GM12892 (cell line): ENCODE data around the gene RTBDN.

ENCODE experiments used
- POLR2A ChIP-seq: IDR thresholded peaks from 2 replicates; pipeline ENCODE4 v1.6.1; 2011; ENCODE audit warnings: low read depth, low read length, control low read depth
- POLR2AphosphoS5 ChIP-seq: IDR thresholded peaks from 2 replicates; pipeline ENCODE4 v1.6.1; 2011; ENCODE audit warnings: low read depth, low read length, control low read depth
- TAF1 ChIP-seq: IDR thresholded peaks from 2 replicates; pipeline ENCODE4 v1.6.1; 2011; ENCODE audit warnings: low read depth, mild to moderate bottlenecking, control low read depth, low read length, borderline replicate concordance

- TF ChIP-seq POLR2A (no peak), POLR2AphosphoS5 (no peak), TAF1 (no peak)
These were observed 4.7 kb upstream of the RTBDN start for GRCh38 chr19:12838886-12839756.
